ENCODE results near the gene EEF1AKMT3. TPM values are rescaled to one million over a fixed set of nuclear protein-coding genes. Genes with fewer than 3 reads are reported as not detected.

Gene EEF1AKMT3
- total RNA-seq, 1 donor from 2014 or later: 3.3 TPM

DNA sequence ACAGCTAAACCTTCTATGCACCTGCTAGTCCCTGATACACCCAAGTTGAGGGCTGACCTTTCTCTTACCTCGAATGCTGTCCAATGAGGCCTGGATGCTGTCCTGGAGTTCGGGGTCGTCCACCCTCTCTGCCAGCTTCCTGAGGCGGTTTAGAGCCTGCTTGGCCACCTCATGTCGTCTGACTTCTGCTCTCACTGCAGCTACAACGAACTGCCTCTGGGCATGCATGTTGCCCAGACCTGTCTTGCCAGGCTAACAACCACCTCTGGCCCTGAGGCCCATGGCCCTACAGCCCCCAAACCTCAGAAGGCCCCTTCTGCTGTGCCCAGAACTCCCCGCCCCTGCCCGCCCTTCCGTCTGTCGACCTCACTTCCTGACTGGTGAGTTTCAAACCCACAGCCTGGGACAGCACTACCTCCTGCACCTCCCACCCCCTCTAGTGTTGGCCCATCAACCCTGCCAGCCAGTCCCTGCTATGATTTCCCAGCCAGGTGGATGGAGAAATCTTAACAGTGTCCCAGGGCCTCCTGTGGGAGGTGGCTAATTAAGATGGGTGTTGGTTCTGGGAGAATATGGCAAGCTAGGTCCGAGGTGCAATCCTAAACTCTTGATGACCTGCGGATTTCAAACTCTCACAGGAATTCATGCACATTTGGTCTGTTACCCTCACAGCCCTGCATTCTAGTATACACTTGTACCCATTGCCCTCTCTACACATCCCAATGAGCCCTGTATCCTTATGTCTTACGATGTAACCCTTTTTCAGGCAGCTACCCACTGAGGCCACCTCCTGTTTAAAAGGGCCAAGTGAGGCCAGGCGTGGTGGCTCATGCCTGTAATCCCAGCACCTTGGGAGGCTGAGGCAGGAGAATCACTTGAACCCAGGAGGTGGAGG, 30.3 kb upstream of the EEF1AKMT3 start:
- TF ChIP-seq, protein P1, sequence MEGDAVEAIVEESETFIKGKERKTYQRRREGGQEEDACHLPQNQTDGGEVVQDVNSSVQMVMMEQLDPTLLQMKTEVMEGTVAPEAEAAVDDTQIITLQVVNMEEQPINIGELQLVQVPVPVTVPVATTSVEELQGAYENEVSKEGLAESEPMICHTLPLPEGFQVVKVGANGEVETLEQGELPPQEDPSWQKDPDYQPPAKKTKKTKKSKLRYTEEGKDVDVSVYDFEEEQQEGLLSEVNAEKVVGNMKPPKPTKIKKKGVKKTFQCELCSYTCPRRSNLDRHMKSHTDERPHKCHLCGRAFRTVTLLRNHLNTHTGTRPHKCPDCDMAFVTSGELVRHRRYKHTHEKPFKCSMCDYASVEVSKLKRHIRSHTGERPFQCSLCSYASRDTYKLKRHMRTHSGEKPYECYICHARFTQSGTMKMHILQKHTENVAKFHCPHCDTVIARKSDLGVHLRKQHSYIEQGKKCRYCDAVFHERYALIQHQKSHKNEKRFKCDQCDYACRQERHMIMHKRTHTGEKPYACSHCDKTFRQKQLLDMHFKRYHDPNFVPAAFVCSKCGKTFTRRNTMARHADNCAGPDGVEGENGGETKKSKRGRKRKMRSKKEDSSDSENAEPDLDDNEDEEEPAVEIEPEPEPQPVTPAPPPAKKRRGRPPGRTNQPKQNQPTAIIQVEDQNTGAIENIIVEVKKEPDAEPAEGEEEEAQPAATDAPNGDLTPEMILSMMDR (IDR thresholded peaks at IDR 0.05; ENCODE audit: partially characterized antibody, unreplicated experiment): no peak
- Mint-ChIP-seq H3K27me3 (ENCODE audit: unreplicated experiment) (peaks cover 24% of the 10 kb centered on the region), H3K27ac (ENCODE audit: unreplicated experiment) (no peak overlapping the region), H3K9me3 (ENCODE audit: unreplicated experiment) (peaks cover 18% of the 10 kb centered on the region), H3K4me1 (ENCODE audit: low read depth, unreplicated experiment) (peaks cover 10% of the 10 kb centered on the region), H3K36me3 (ENCODE audit: unreplicated experiment) (peaks cover 4% of the 10 kb centered on the region), H3K4me3 (ENCODE audit: unreplicated experiment) (no peak overlapping the region)
- no peak for DNase-seq

DNA sequence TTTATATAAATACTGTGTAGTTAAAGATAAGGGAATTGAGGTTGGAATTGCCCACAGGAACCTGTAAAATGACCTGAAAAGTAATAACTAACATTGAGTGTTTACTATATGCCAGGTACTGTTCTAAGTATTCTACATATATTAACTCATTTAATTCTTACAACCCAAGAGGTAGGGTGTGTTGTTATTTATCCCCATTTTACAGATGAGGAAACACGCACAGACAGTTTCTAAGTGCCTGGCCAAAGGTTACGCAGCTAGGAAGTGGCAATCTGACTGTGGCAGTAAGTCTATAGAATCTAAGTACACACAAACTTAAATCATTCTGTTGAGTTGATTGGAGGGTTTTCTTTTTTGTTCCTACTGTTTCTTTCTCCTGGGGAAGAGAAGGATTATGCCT, 28.6 kb upstream of the EEF1AKMT3 start:
- H3K4me3 Mint-ChIP-seq (ENCODE audit: unreplicated experiment): peak overlapping the region; percentile 92
- H3K27ac Mint-ChIP-seq (ENCODE audit: unreplicated experiment): peak overlapping the region; percentile 96
- DNase-seq: no peak
- peaks cover 7% of the 10 kb centered on the region for H3K36me3 Mint-ChIP-seq (ENCODE audit: unreplicated experiment)
- peaks cover 18% of the 10 kb centered on the region for H3K9me3 Mint-ChIP-seq (ENCODE audit: unreplicated experiment)
- peaks cover 24% of the 10 kb centered on the region for H3K27me3 Mint-ChIP-seq (ENCODE audit: unreplicated experiment)
- peaks cover 10% of the 10 kb centered on the region for H3K4me1 Mint-ChIP-seq (ENCODE audit: low read depth, unreplicated experiment)
- TF ChIP-seq, protein P1 (IDR thresholded peaks at IDR 0.05; ENCODE audit: partially characterized antibody, unreplicated experiment): no peak

GRCh38 chr12:57744194-57744776, 28.1 kb upstream of the EEF1AKMT3 start:
- peaks cover 19% of the 10 kb centered on the region for H3K27me3 Mint-ChIP-seq (ENCODE audit: unreplicated experiment)
- peaks cover 6% of the 10 kb centered on the region for H3K4me1 Mint-ChIP-seq (ENCODE audit: low read depth, unreplicated experiment)
- H3K9me3 Mint-ChIP-seq (ENCODE audit: unreplicated experiment): peaks cover 16% of the 10 kb centered on the region
- H3K36me3 Mint-ChIP-seq (ENCODE audit: unreplicated experiment): peaks cover 5% of the 10 kb centered on the region
- peak overlapping the region; percentile 92 for H3K4me3 Mint-ChIP-seq (ENCODE audit: unreplicated experiment)
- peak; percentile 83 for DNase-seq
- H3K27ac Mint-ChIP-seq (ENCODE audit: unreplicated experiment): peak overlapping the region; percentile 96
- TF ChIP-seq, protein P1 (IDR thresholded peaks at IDR 0.05; ENCODE audit: partially characterized antibody, unreplicated experiment): no peak

- peak; percentile 94 for DNase-seq
- H3K27ac Mint-ChIP-seq (ENCODE audit: unreplicated experiment): peak within 1 kb of the TSS; percentile 96
- peaks cover 3% of the 10 kb centered on the region for H3K36me3 Mint-ChIP-seq (ENCODE audit: unreplicated experiment)
- peaks cover 17% of the 10 kb centered on the region for H3K27me3 Mint-ChIP-seq (ENCODE audit: unreplicated experiment)
- peaks cover 4% of the 10 kb centered on the region for H3K4me1 Mint-ChIP-seq (ENCODE audit: low read depth, unreplicated experiment)
- H3K9me3 Mint-ChIP-seq (ENCODE audit: unreplicated experiment): peaks cover 15% of the 10 kb centered on the region
- H3K4me3 Mint-ChIP-seq (ENCODE audit: unreplicated experiment): peak within 1 kb of the TSS; percentile 92
- TF ChIP-seq, protein P1 (IDR thresholded peaks at IDR 0.05; ENCODE audit: partially characterized antibody, unreplicated experiment): no peak
These were observed 27.5 kb upstream of the EEF1AKMT3 start, which contains the start of gene TSPAN31 for GRCh38 chr12:57744777-57745484. TSPAN31 (plus strand) TSS chr12:57745039; CDS start chr12:57745155, 116 bp downstream.

All from glutamatergic neuron (in vitro differentiated cells).